ENCODE results near the gene DEDD2. TPM values are rescaled to one million over a fixed set of nuclear protein-coding genes. Genes with fewer than 3 reads are reported as not detected.

Gene DEDD2
- total RNA-seq, 1 donor from 2014 or later = 15.8 TPM

DNA sequence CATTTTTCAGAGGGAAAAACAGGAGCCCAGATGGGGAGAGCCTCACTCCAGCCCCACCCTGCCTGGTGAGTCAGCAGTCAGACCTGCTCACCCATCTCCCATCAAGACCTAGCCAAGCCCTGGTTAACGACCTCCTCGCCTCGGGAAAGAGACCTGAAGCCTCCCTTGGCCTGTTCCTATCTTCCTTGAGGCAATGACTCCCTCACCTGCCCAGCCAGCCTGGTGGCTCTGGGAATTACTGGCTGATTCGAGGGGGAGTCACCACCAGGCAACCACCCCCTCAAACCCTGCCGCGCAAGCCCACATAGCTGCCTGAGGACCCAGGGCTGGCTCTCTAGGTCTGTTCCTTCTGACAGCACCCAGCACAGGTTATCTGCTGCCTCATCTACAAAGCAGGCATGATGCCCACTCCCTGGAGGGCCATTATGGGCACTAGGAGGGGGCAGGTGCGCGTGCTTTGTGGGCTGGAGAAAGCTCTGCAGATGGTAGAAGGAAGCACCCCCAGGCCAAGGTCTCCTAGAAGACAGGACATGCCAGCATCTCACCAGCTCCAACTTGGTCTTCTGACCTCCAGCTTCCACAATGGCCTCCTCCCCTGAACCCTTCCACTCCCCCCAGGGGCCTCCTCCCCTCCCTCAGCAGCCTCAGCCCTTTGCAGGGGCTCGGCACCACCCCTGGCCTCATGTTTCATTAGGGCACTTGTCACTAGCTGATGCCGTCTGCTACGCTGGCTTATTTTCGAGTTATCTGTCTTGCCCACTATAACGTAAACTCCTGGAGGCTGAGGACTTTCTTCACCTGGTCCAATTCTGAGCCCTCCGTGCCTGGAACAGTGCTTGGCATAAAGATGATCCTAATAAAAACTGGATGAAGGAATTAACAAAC lies 10.4 kb downstream of the DEDD2 start:
- TF ChIP-seq, protein P1, sequence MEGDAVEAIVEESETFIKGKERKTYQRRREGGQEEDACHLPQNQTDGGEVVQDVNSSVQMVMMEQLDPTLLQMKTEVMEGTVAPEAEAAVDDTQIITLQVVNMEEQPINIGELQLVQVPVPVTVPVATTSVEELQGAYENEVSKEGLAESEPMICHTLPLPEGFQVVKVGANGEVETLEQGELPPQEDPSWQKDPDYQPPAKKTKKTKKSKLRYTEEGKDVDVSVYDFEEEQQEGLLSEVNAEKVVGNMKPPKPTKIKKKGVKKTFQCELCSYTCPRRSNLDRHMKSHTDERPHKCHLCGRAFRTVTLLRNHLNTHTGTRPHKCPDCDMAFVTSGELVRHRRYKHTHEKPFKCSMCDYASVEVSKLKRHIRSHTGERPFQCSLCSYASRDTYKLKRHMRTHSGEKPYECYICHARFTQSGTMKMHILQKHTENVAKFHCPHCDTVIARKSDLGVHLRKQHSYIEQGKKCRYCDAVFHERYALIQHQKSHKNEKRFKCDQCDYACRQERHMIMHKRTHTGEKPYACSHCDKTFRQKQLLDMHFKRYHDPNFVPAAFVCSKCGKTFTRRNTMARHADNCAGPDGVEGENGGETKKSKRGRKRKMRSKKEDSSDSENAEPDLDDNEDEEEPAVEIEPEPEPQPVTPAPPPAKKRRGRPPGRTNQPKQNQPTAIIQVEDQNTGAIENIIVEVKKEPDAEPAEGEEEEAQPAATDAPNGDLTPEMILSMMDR (IDR thresholded peaks at IDR 0.05; ENCODE audit: borderline replicate concordance) = no peak
- DNase-seq = no peak
- Histone ChIP-seq H3K9me3 (replicated peaks) (no peaks in the 10 kb centered on the region), H3K4me3 (no peak overlapping the region), H3K4me1 (peaks cover 15% of the 10 kb centered on the region), H3K36me3 (peaks cover 81% of the 10 kb centered on the region), H3K27me3 (ENCODE audit: low read depth) (no peaks in the 10 kb centered on the region), H3K27ac (replicated peaks) (no peak overlapping the region)
- intact Hi-C loops (cut with micrococcal nuclease) = no loop called here

DNA sequence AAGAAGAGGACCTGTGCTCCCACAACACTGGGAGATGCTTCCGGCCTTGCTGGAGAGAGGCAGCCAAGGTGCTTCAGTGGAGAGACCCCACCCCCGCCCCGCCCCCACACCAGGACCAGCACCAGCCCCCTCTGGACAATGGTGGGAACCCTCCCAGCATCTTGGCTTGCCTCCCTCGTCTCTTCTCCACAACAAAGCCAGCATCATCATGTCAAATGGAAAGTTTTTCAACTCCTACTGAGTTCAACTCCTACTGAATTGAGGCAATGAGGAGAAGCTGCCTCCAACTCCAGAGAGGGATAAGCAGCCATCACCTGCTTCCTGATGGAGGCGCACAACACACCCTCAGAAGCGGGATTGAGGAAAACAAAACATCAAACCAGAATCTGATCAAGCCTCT lies 12.8 kb downstream of the DEDD2 start:
- H3K4me1 ChIP-seq = peaks cover 29% of the 10 kb centered on the region
- no peak overlapping the region for H3K4me3 ChIP-seq
- no peak for DNase-seq
- peaks cover 77% of the 10 kb centered on the region for H3K36me3 ChIP-seq
- H3K27me3 ChIP-seq (ENCODE audit: low read depth) = no peaks in the 10 kb centered on the region
- TF ChIP-seq, protein P1 (IDR thresholded peaks at IDR 0.05; ENCODE audit: borderline replicate concordance) = no peak
- H3K27ac ChIP-seq (replicated peaks) = no peak overlapping the region
- H3K9me3 ChIP-seq (replicated peaks) = no peaks in the 10 kb centered on the region
- intact Hi-C loops (cut with micrococcal nuclease) = no loop called here

DNA sequence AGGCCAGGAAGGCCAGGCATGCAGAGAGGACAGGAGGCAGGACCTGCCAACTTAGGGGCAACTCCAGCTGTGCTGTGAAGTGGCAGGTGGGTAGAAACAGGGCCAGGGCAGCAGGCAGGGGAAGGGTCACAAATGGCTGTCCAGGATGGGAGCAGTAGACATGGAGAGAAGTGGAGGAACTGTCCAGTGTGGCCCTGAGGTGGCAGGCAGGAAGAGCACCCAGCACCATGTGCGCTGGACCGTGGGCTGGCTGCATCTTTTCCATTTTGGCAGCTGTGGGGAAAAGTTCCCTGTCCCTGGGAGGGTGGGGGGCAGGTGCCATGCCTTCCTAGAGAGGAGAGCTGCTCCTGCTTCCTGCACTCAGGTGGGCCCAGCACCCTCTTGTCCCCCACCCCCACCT lies 13.8 kb downstream of the DEDD2 start:
- Histone ChIP-seq H3K9me3 (replicated peaks) (no peaks in the 10 kb centered on the region), H3K36me3 (peaks cover 77% of the 10 kb centered on the region), H3K4me3 (no peak overlapping the region), H3K27me3 (ENCODE audit: low read depth) (no peaks in the 10 kb centered on the region), H3K27ac (replicated peaks) (no peak overlapping the region), H3K4me1 (peaks cover 34% of the 10 kb centered on the region)
- no peak for DNase-seq
- TF ChIP-seq, protein P1 (IDR thresholded peaks at IDR 0.05; ENCODE audit: borderline replicate concordance) = no peak
- intact Hi-C loops (cut with micrococcal nuclease) = no loop called here

DNA sequence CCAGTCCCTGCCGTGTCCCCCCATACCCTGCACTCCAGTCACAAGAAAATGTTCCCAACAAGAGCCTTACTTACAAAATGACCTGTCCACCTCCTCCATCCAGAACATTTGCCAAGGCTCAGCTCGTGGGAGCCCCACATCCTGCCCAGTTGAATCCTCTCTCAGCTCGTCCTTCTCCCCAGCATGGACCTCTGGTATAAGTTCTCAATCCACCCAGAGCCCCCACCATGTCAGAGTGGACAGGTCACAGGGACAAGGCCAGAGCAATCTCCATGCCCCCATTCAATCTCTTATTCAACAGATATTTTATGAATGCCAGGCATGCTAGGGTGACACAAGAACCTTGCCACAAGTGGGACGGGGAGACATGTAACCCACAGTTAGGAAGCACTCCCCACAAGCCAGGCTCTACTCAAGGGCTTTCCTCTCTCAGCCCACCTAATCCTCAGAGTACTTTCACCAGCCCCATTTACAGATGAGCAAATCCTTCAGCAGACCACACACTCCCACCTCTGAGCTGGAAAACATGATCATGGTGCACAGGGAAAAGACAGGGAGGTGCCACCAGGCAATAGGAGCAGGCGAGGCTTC lies 15.1 kb downstream of the DEDD2 start:
- H3K27ac ChIP-seq (replicated peaks) = peak overlapping the region; percentile 55
- no peak overlapping the region for H3K4me3 ChIP-seq
- H3K9me3 ChIP-seq (replicated peaks) = no peaks in the 10 kb centered on the region
- DNase-seq = no peak
- no peaks in the 10 kb centered on the region for H3K27me3 ChIP-seq (ENCODE audit: low read depth)
- H3K36me3 ChIP-seq = peaks cover 75% of the 10 kb centered on the region
- peaks cover 27% of the 10 kb centered on the region for H3K4me1 ChIP-seq
- TF ChIP-seq, protein P1 (IDR thresholded peaks at IDR 0.05; ENCODE audit: borderline replicate concordance) = no peak
- intact Hi-C loops (cut with micrococcal nuclease) = no loop called here

DNA sequence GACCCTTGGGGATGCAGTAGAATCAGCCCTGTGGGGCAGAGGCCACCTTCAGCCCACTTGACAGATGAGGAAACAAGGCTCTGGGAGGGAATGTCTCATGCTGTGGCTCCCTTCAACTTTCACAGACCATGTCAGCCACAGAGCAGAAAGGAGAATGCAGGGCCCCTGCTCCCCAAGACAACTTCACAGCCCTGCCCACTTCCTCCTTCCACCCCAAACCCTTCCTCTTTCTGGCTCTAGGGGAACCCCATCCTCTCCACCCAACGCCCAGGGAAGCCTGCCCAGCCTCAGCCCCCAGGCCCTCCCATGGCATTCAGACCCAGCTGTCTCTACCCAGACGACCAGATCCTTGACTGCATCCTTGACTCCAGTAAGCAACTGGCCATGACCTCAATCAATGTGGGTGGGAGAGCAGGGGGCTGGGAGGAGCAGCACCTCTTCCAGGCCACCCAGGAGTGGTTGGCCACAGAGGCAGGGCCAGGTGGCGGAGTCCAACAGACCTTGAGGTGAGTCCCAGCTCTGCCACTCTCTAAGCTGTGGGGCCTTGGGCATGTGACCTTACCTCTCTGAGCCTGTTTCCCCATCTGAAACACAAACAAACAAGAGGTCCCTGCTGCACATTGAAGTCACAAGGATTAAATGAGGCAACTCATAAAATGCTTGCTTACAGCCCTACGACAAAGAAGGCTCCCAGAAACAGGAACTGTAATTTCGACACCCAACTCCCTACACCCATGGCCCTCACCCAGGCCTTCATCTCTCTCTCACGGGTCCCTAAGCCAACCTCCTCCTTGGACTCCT lies 15.8 kb downstream of the DEDD2 start:
- H3K27me3 ChIP-seq (ENCODE audit: low read depth) = no peaks in the 10 kb centered on the region
- H3K4me1 ChIP-seq = peaks cover 27% of the 10 kb centered on the region
- H3K9me3 ChIP-seq (replicated peaks) = no peaks in the 10 kb centered on the region
- H3K4me3 ChIP-seq = no peak overlapping the region
- H3K36me3 ChIP-seq = peaks cover 72% of the 10 kb centered on the region
- intact Hi-C loops (cut with micrococcal nuclease) = no loop called here
- H3K27ac ChIP-seq (replicated peaks) = peak overlapping the region; percentile 55
- TF ChIP-seq, protein P1 (IDR thresholded peaks at IDR 0.05; ENCODE audit: borderline replicate concordance) = no peak
- DNase-seq = peak; percentile 32

Data from left ventricle myocardium inferior (tissue), 1 donor.